WERI-Rb-1 (cell line): Measurements from ENCODE around the gene EIF4E1B.
"Not testable (repeated sequence)": the region's sequence is repeated elsewhere in the genome, so short reads cannot be mapped to it uniquely, and the experiment has no call there.

ENCODE experiments used
- DNase-seq: peaks from one replicate; pipeline ENCODE4 v3.0.0-alpha.2; 2020
- H3K27ac ChIP-seq: fragments of 250-450 bp; sonication (Bioruptor Pico); 2 replicates; pipeline ENCODE4 v1.5.1; 2020; ENCODE audit warnings: mild to moderate bottlenecking, moderate library complexity
- H3K27me3 ChIP-seq: fragments of 250-450 bp; sonication (Bioruptor Pico); 2 replicates; pipeline ENCODE4 v1.5.1; 2021; ENCODE audit warnings: mild to moderate bottlenecking, low read depth, moderate library complexity; ENCODE audit not compliant: insufficient read depth, severe bottlenecking
- H3K36me3 ChIP-seq: fragments of 250-450 bp; sonication (Bioruptor Pico); 2 replicates; pipeline ENCODE4 v1.5.1; 2020; ENCODE audit warnings: mild to moderate bottlenecking, moderate library complexity
- H3K4me3 ChIP-seq: 2 replicates; pipeline ENCODE4 v1.5.1; 2011; ENCODE audit warnings: low read depth, mild to moderate bottlenecking, control low read depth, low read length
- H3K9me3 ChIP-seq: fragments of 250-450 bp; sonication (Bioruptor Pico); 2 replicates; pipeline ENCODE4 v1.5.1; 2021; ENCODE audit warnings: mild to moderate bottlenecking, moderate library complexity; ENCODE audit not compliant: severe bottlenecking
- CTCF ChIP-seq: IDR thresholded peaks from 2 replicates; pipeline ENCODE4 v1.5.1; 2011; ENCODE audit warnings: low read depth, mild to moderate bottlenecking, control low read depth, inconsistent platforms, low read length

EIF4E1B gene

DNA sequence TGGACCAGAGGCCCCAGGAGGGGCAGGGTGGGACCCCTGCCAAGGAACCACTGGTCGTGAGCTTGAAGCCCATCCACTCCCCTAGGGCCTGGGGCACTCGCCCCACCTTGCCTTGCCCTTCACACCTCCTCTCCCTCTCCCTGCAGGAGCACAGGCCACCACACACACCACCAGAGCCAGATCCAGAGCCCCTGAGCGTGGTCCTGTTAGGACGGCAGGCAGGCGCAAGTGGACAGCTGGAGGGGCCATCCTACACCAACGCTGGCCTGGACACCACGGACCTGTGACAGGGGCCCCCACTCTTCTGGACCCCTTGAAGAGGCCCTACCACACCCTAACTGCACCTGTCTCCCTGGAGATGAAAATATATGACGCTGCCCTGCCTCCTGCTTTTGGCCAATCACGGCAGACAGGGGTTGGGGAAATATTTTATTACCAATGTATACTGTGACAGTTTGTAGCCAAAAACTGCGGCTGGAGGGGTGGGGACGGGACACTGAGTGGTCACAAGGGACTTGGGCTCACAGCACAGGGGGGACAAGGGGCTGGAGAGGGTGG, 35.0 kb upstream of the EIF4E1B start:
- H3K27ac ChIP-seq: no peak overlapping the region
- DNase-seq: no peak
- TF ChIP-seq CTCF: no peak
- H3K9me3 ChIP-seq: peaks cover 12% of the 10 kb centered on the region
- peaks cover 68% of the 10 kb centered on the region for H3K36me3 ChIP-seq
- H3K27me3 ChIP-seq: no peaks in the 10 kb centered on the region
- no peak overlapping the region for H3K4me3 ChIP-seq

DNA sequence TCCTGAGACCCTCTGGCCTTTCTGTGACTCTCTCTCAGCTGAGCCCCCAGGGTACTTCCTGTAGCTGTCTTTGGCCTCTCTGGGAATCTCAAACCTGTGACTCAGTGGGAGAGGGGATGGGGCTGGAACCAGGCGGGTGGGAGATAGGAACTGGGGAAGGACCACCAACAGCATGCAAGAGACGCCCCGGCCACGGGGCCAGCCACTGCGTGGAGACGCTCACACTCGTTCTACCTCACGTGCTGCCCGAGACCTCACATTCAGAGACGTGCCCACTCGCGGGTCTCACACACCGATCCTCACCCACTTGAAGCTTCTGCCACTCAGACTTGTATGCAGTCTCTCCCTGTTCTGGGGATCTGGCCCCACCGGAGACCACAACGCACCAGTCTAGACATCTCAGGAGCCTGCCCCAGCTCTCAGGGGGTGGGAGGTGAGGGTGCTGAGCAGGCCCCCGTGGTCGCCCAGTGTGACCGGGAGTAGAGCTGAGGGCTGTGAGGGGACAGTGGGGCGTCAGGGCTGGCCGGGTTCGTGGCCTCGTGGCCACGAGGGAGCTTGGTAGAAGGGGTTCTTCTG, 34.3 kb upstream of the EIF4E1B start:
- Histone ChIP-seq H3K27me3 (no peaks in the 10 kb centered on the region), H3K27ac (no peak overlapping the region), H3K36me3 (peaks cover 66% of the 10 kb centered on the region), H3K4me3 (no peak overlapping the region), H3K9me3 (peaks cover 5% of the 10 kb centered on the region)
- no peak for TF ChIP-seq CTCF
- no peak for DNase-seq

DNA sequence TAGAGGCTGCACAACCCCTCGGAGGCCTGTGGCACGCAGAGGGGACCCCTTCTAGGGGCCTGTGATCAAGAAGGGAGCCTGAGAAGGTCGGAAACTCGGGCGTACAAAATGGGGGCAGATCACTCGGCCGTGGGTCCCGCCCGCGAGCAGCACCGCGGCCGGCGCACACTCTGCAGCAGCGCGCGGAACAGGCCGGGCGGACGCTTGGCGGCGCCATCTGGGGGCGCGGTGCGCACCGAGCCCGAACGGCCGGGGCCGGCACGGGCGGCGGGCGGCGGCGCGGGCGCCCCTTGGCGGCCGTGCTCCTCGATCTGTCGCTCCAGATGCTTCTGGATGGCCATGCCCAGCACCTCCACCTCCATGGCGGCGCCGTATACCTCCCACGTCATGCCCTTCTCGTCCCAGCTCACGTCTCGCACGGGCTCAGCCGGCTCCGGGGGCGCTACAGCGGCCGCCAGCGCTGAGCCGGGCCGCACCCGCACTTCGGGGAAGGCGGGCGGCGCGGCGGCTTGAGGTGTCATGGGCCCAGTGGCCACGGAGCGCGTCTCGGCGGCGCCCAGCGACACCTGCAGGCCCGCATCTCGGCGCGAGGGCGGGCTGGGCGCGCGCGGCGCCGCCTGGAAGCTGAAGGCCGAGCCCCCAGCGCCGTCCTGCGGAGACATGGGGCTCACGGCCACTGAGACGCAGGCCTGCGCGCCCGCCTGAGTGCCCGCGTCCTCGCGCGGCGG, 33.6 kb upstream of the EIF4E1B start:
- no peaks in the 10 kb centered on the region for H3K27me3 ChIP-seq
- no peak for DNase-seq
- H3K27ac ChIP-seq: no peak overlapping the region
- H3K9me3 ChIP-seq: no peaks in the 10 kb centered on the region
- peaks cover 62% of the 10 kb centered on the region for H3K36me3 ChIP-seq
- no peak overlapping the region for H3K4me3 ChIP-seq
- no peak for TF ChIP-seq CTCF

DNA sequence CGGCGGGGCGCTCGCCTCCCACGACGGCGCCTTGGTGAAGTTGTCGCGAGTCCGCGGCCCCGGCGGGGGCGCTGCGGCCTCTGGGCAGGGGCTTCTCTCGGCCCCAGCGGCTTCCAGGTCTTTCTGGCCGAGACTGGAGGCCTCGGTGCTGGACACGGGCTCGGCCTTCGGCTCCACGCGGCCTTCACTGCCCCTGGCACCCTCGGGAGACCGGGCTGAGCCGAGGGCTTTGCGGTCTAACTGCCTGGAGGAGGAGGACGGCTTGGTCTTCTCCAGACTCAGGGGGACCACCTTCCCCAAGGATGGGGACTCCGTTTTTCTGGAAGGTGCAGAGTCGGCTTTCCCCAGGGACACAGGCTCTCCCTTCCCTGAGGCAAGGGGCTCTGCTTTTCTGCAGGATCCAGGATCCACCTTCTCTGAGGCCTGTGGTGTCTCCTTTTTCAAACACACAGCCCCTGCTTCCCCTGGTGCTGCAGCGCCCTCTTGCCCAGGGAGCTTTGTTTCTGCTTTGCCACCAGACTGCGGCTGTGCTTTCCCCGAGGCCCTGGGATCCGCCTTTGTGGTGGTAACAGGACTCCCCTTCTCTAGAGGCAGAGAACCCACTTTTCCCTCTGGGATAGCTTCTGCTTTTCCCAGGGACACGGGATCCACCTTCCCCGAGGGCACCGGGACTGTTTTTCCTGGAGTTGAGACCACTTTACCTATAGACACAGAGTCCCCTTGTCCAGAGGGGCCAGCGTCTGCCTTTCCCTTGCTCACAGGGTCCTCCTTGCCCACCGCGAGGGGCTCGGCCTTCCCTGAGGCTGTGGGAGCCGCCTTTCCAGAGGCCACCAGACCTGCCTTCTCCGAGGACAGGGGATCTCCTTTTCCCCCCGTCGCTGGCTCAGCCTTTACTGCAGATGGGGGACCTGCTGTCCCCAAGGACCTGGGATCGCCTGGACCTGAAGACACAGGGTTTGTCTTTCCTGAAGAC, 32.8 kb upstream of the EIF4E1B start:
- Histone ChIP-seq H3K36me3 (peaks cover 62% of the 10 kb centered on the region), H3K27me3 (no peaks in the 10 kb centered on the region), H3K27ac (no peak overlapping the region), H3K4me3 (no peak overlapping the region), H3K9me3 (no peaks in the 10 kb centered on the region)
- TF ChIP-seq CTCF: no peak
- no peak for DNase-seq

GRCh38 chr5:176599749-176600430, 30.6 kb upstream of the EIF4E1B start:
- H3K36me3 ChIP-seq: peaks cover 66% of the 10 kb centered on the region
- H3K27ac ChIP-seq, H3K27me3 ChIP-seq, H3K9me3 ChIP-seq, H3K4me3 ChIP-seq, DNase-seq: not testable (repeated sequence)
